ENCODE results near the gene ICE1.

- TF ChIP-seq POLR2AphosphoS5 (IDR thresholded peaks at IDR 0.05; ENCODE audit: borderline replicate concordance, low read depth, low read length) (no peak), EZH2 (IDR thresholded peaks at IDR 0.05) (no peak), FOXP2 (optimal IDR thresholded peaks at IDR 0.05; ENCODE audit: control extremely low read depth, extremely low read length, insufficient read depth) (no peak)
These were observed 2.2 kb upstream of the ICE1 start for GRCh38 chr5:5420251-5420650.

Data from SK-N-MC (cell line).